KOPT-K1 (cell line): ENCODE data around the gene DDA1.
"Not testable (repeated sequence)": the region's sequence is repeated elsewhere in the genome, so short reads cannot be mapped to it uniquely, and the experiment has no call there.

Experiments used
- H3K27ac ChIP-seq: fragments of 200-600 bp; sonication (generic); 2 replicates; pipeline ENCODE4 v1.5.1; 2016; ENCODE audit warnings: antibody characterized with exemption, mild to moderate bottlenecking, low read depth, low read length; ENCODE audit not compliant: poor library complexity, severe bottlenecking
- H3K36me3 ChIP-seq: fragments of 200-600 bp; sonication (generic); 2 replicates; pipeline ENCODE4 v1.5.1; 2017; ENCODE audit warnings: antibody characterized with exemption, mild to moderate bottlenecking, low read length, moderate library complexity; ENCODE audit not compliant: insufficient read depth
- H3K9me3 ChIP-seq: fragments of 200-600 bp; sonication (generic); 2 replicates; pipeline ENCODE4 v1.5.1; 2017; ENCODE audit warnings: antibody characterized with exemption, low read length, mild to moderate bottlenecking; ENCODE audit not compliant: insufficient read depth, poor library complexity, severe bottlenecking

Gene DDA1

DNA sequence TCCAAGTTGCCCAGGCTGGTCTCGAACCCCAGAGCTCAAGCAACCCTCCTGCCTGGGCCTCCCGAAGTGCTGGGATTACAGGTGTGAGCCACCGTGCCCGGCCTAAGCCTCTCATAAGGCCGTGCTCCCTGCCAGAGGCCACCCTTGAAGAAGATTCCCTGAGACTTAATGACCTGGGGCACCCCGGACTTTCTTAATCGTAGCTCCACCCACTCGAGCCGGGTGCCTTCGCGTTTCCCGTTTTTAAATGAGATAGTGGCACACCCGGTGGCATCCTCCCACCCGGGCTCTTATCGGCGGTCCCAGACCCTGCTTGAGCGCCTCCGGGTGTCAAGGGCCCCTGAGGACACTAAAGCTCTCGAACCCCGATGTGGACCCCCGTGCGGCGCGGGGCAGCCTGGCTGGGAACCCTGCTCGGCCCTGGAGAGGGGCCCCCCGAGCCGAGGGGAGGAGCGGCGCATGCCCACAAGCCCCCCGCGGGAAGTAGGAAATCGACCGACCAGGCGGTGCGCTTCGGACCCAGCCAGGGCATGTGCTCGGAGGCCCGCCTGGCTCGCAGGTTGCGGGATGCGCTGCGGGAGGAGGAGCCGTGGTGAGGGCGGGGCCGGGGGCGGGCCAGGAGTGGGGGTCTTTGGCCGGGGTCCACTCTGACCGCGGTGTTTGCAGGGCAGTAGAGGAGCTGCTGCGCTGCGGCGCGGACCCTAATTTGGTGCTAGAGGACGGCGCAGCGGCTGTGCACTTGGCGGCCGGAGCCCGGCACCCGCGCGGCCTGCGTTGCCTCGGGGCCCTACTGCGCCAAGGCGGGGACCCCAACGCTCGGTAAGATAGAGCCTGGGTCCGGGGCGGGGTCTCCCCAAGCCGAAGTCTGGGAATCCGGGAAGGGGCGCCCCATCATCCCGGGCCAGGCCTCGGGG, 27.7 kb upstream of the DDA1 start, which contains the start of gene ANKLE1:
ANKLE1 (plus strand) TSS at position 511 of the 914 bp plus-strand sequence; CDS start at position 531, 20 bp downstream.
- Histone ChIP-seq H3K36me3 (peaks cover 60% of the 10 kb centered on the region), H3K27ac (peak within 1 kb of the TSS; percentile 64), H3K9me3 (no peaks in the 10 kb centered on the region)

DNA sequence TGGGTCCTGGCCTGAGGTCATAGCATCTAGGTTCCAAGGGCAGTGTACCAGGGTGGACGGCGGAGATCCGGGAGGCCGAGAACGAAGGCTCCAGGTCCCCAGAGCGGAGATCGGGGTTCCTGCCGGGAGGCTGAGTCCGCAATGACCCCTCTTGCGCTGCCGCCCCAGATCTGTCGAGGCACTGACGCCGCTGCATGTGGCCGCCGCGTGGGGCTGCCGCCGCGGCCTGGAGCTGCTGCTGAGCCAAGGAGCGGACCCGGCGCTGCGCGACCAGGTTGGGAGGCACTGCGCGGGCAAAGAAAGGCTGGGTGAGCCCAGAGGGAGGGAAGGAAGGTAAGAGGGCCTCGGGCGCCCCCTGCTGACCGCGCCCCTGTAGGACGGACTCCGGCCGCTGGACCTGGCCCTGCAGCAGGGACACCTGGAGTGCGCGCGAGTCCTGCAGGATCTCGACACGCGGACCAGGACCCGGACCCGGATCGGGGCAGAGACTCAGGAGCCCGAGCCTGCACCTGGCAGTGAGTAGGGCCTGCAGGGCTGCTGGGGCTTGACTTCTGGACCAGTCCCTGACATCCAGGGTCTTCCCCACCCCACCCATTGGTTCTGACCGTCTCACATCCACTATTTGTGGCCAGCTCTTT, 26.8 kb upstream of the DDA1 start:
- Histone ChIP-seq H3K36me3 (peaks cover 55% of the 10 kb centered on the region), H3K9me3 (no peaks in the 10 kb centered on the region), H3K27ac (peak overlapping the region; percentile 64)

DNA sequence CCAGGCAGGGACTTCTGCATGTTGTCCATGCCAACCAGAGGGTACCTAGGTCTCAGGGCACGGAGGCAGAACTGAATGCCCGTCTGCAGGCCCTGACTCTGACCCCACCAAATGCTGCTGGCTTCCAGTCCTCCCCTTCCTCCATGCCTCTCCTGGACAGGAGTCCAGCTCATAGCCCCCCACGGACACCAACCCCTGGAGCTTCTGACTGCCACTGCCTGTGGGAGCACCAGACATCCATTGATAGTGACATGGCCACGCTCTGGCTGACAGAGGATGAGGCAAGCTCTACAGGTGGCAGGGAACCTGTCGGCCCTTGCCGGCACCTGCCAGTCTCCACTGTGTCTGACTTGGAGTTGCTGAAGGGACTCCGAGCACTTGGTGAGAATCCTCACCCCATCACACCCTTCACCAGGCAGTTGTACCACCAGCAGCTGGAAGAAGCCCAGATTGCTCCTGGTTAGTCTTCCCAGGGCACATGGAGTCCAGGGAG, 25.8 kb upstream of the DDA1 start:
- Histone ChIP-seq H3K9me3 (no peaks in the 10 kb centered on the region), H3K36me3 (peaks cover 50% of the 10 kb centered on the region), H3K27ac (no peak overlapping the region)

DNA sequence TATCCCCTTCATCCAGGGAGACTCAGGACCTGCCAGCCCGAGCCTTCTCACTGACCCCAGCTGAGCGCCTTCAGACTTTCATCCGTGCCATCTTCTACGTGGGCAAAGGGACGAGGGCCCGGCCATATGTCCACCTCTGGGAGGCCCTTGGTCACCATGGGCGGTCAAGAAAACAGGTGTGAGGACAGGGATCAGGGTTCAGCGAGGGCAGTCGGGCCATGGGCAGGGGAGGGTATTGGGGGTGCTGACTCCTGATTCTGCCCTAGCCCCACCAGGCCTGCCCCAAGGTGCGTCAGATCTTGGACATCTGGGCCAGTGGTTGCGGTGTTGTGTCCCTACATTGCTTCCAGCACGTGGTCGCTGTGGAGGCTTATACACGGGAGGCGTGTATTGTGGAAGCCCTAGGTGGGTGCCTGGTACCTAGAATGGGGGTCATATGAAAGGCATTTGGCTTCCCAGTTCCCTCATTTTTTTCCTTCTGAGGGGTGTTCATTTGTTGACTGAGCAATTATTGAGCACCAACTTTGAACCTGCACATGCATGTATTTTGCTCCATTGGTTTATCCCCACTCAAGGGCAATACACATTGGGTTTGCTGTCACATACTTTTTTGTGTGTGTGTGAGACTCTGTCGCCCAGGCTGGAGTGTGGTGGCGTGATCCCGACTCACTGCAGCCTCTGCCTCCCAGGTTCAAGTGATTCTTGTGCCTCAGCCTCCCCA, 23.8 kb upstream of the DDA1 start:
- Histone ChIP-seq H3K9me3 (no peaks in the 10 kb centered on the region), H3K27ac (no peak overlapping the region), H3K36me3 (peaks cover 42% of the 10 kb centered on the region)

DNA sequence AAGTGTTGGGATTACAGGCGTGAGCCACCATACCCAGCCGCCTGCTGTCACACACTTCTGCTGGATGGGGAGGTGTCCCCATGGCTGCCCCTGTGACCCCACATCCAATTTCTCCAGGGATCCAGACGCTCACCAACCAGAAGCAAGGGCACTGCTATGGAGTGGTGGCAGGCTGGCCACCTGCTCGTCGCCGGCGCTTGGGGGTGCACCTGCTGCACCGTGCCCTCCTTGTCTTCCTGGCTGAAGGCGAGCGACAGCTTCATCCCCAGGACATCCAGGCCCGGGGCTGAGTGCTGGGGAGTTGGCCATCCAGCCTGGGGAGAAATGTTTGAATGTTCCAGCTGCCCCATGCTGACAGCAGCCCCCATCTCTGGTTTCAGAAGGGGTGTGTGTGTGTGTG, 23.1 kb upstream of the DDA1 start:
- no peaks in the 10 kb centered on the region for H3K9me3 ChIP-seq
- peaks cover 42% of the 10 kb centered on the region for H3K36me3 ChIP-seq
- no peak overlapping the region for H3K27ac ChIP-seq

DNA sequence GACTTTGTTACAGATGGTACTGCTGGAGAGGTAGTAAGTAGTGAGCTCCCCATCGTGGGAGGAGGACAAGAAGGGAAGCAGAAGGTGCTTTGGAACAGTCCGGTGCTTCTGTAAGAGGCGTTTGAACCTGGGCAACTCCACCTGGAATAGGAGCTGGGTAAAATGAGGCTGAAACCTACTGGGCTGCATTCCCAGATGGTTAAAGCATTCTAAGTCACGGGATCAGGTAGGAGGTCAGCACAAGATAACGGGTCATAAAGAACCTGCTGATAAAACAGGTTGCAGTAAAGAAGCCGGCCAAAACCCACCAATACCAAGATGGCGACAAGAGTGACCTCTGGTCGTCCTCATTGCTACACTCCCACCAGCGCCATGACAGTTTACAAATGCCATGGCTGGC, 22.6 kb upstream of the DDA1 start:
- H3K36me3 ChIP-seq, result peaks cover 42% of the 10 kb centered on the region
- H3K27ac ChIP-seq, result no peak overlapping the region
- H3K9me3 ChIP-seq, result no peaks in the 10 kb centered on the region

DNA sequence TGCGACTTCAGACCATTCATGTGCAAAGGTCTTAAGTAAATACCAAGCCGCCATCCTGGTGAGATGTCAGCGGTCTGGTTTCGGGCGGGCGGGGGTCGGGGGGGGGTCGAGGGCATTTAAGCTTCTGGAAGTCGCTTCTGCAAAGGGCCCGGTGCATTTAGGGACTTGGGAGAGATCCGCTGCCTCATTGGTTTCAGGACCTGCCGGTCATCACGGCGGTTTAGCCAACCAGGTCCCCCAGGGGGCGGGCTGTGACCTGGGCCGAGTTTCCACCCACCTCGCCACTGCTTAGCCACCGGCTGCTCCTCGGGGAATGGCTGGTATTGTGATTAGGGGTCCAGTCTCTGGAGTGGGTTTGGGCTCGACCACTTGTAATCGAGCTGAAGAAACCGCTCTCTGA, 19.9 kb upstream of the DDA1 start:
- Histone ChIP-seq H3K9me3 (no peaks in the 10 kb centered on the region), H3K27ac (no peak overlapping the region), H3K36me3 (peaks cover 25% of the 10 kb centered on the region)

DNA sequence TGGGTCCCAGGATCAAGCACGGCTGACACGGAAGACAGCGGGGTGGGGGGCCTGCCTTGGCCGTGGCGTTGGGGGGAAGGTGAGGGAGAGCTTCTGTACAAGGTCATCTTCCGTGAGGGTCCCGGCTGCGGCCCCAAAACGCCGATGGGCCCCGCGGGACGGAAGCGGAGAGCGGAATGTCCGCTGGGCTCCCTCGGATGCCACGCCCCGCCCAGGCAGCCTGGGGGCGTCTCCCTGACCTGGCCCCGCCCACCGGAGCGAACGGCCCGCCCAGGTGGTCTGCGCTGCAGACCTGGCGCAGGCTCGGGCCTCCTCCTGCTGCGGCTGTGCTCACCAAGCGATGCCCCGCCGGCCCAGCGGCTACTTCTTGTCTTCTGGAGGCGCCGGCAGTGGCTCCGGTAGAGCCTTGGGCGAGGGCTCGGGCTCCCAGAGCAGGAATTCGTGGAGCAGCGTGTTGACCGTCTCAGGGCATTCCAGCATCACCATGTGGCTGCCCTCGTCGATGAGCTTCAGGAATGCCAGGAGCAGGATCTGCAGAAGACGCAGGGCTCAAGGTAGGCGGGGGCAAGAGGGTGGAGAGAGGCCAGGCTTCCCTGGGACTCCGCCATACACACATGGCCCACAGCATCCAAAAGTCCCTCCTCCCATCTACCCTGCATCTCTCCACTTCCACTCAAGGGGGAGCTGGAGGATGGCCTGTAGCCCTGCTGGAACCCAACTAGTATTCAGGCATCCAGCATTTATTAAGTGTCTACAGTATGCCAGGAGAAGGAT, 16.9 kb upstream of the DDA1 start:
- H3K36me3 ChIP-seq, result no peaks in the 10 kb centered on the region
- H3K27ac ChIP-seq, result peak overlapping the region; percentile 47
- no peaks in the 10 kb centered on the region for H3K9me3 ChIP-seq

DNA sequence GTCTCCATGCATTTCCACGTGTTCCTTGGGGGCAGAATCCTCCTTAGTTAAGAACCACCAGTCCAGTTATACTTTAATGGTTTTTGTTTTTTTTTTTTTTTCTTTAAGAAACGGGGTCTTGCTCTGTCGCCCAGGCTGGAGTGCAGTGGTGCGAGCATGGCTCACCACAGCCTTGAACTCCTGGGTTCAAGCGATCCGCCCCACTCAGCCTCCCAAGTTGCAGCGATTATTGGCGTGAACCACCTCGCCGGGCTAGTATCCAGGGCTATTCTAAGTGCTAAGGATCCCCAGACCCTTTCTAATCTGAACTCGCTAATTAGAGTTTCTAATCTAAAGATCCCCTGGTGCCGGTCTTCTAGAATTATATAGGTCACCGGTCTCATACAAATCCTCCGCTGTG, 15.8 kb upstream of the DDA1 start:
- H3K27ac ChIP-seq, result no peak overlapping the region
- peaks cover 7% of the 10 kb centered on the region for H3K36me3 ChIP-seq
- H3K9me3 ChIP-seq, result peaks cover 11% of the 10 kb centered on the region

DNA sequence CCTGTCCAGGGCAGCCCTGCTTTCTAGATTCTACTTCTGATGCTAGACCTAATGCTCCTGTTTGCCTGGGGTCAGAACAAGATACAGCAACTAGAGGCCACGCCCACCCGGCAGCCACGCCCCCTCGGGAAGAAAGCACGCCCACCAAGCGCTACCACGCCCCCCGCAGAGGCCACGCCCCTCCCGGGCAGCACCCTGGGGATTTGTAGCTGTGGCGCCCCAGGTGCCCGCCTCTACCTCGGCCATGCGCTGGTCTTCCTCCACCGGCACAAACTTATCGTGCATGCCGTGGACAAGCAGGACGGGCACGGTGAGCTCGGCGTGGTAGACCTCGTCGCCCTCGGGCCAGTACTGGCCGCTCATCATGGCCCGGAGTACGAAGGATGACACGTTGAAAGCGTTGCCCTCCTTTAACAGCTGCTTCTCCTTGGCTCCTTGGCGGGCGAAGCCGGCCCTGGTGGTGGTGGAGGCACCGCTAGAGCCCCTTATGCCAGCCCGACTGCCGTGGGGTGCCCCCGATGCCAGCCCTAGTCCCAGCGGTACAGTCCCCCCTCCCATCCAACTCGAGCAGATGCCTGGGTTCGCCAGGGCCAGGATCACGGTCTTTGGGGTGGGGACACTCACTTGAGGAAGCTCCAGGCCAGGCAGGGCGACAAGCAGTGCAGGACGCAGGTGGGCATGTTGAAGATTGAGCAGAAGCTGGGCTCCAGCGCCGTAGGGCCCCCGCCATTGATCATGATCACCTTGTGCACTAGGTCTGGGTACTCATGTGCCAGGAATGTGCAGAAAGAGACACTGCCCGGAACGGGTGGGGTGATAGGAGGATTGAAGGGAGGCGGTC, 15.1 kb upstream of the DDA1 start:
- peaks cover 10% of the 10 kb centered on the region for H3K36me3 ChIP-seq
- no peak overlapping the region for H3K27ac ChIP-seq
- H3K9me3 ChIP-seq, result peaks cover 12% of the 10 kb centered on the region

DNA sequence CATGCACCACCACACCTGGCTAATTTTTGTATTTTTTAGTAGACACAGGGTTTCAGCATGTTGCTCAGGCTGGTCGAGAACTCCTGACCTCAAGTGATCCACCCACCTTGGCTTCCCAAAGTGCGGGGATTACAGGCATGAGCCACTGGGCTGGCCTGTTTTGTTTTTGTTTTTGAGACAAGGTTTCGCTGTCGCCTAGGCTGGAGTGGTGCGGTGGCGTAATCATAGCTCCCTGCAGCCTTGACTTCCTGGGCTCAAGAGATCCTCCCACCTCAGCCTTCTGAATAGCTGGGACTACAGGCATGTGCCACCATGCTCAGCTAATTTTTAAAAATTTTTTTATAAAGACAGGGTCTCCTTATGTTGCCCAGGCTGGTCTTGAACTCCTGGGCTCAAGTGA, 13.8 kb upstream of the DDA1 start:
- H3K27ac ChIP-seq, result not testable (repeated sequence)
- peaks cover 12% of the 10 kb centered on the region for H3K9me3 ChIP-seq
- H3K36me3 ChIP-seq, result peaks cover 10% of the 10 kb centered on the region

DNA sequence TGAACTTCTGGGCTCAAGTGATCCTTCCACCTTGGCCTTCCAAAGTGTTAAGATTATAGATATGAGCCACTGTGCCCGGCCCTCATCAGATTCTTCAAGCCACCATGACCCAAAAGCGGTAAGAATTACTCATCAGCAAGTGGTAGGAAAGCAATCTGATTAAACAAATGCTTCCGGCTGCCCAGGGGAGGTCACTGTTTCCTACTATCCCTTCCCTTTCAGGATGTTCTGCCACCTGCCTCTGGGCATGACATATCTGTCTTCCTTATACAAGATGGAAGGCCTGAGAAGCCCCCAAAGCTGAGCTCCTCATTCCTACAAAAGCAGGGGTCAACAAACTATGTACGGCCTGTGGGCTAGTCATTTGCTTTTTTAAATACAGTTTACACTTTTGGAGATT, 13.1 kb upstream of the DDA1 start:
- Histone ChIP-seq H3K9me3 (peaks cover 12% of the 10 kb centered on the region), H3K36me3 (peaks cover 14% of the 10 kb centered on the region), H3K27ac (no peak overlapping the region)

DNA sequence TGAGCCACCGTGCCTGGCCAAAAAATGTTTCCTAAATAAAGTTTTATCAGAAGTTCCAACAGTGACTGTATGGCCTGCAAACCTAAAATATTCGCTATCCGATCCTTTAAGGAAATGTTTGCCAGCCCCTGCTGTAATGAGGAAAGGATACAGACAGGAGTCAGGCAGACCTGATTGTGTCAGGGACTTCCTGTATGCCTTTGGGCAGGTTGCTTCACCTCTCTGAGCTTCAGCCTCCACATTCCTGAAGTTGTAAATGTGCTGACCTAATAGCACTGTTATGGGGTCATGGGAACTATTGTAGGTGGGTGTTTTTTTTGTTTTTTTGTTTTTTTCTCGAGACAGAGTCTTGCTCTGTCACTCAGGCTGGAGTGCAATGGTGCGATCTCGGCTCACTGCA, 12.4 kb upstream of the DDA1 start:
- Histone ChIP-seq H3K36me3 (peaks cover 14% of the 10 kb centered on the region), H3K27ac (no peak overlapping the region)

More for the DNA sequence above, 12.4 kb upstream of the DDA1 start:
- peaks cover 12% of the 10 kb centered on the region for H3K9me3 ChIP-seq
